Spleen (tissue), 7 donors: ENCODE results near the gene POLR1C.

Experiments
- POLR2A ChIP-seq, 3 donors: fragments of 450-650 bp; IDR thresholded peaks; one replicate each; pipeline ENCODE4 v1.5.1; 2017; ENCODE audit warnings: antibody characterized with exemption in 3 of 3, mild to moderate bottlenecking in 1 of 3
- POLR2AphosphoS5 ChIP-seq, 3 donors: sonication (generic); formaldehyde crosslinking; IDR thresholded peaks; one replicate each; pipeline ENCODE4 v1.5.1; 2017; ENCODE audit warnings: antibody characterized with exemption in 3 of 3
- TF ChIP-seq, protein P1 (sequence below), 11 experiments: fragments of 200-600 bp in 7 of 11; fragments of 450-650 bp in 4 of 11; sonication (generic) in 4 of 11; IDR thresholded peaks in 8 of 11; conservative IDR thresholded peaks in 3 of 11; 1 replicate in 7 of 11; 2 replicates in 4 of 11; pipeline versions ENCODE4 v1.4.0 to v1.8.0; 2016 to 2021; ENCODE audit warnings: antibody characterized with exemption in 11 of 11, inconsistent platforms in 4 of 11, mild to moderate bottlenecking in 1 of 11
- donor health status: DM: no; HTN: no; CAD: no; lungs with moderate emphysema.
- donor health status: DM: no; HTN: no; CAD: no.
- donor health status: DM: no; HTN: no; CAD: no.

DNA sequence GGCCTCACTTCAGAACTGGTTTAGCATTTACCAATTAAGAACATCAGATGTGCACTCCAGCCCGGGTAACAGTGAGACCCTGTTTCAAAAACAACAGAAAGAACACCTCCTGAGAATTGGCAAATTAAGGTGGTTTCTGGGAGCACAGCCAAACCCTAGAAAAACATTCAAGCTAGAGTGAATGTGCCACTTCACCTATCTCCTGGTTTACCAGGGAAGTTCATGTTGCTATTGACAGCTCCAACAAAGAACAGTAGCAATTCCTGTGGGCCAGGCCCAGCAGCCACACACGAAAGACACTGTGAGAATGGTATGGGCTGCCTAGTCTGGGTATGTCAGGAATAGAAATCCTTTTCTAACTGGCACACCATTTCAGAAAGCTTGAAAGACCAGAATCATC lies 4.9 kb downstream of the POLR1C start:
- TF ChIP-seq, protein P1, sequence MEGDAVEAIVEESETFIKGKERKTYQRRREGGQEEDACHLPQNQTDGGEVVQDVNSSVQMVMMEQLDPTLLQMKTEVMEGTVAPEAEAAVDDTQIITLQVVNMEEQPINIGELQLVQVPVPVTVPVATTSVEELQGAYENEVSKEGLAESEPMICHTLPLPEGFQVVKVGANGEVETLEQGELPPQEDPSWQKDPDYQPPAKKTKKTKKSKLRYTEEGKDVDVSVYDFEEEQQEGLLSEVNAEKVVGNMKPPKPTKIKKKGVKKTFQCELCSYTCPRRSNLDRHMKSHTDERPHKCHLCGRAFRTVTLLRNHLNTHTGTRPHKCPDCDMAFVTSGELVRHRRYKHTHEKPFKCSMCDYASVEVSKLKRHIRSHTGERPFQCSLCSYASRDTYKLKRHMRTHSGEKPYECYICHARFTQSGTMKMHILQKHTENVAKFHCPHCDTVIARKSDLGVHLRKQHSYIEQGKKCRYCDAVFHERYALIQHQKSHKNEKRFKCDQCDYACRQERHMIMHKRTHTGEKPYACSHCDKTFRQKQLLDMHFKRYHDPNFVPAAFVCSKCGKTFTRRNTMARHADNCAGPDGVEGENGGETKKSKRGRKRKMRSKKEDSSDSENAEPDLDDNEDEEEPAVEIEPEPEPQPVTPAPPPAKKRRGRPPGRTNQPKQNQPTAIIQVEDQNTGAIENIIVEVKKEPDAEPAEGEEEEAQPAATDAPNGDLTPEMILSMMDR (IDR thresholded peaks at IDR 0.05 in 8 of 11, conservative IDR thresholded peaks at IDR 0.05 in 3 of 11) = no peak
- TF ChIP-seq POLR2A (IDR thresholded peaks at IDR 0.05) = no peak
- TF ChIP-seq POLR2AphosphoS5 (IDR thresholded peaks at IDR 0.05) = no peak
